ENCODE results near the gene PCDHB11.

DNA sequence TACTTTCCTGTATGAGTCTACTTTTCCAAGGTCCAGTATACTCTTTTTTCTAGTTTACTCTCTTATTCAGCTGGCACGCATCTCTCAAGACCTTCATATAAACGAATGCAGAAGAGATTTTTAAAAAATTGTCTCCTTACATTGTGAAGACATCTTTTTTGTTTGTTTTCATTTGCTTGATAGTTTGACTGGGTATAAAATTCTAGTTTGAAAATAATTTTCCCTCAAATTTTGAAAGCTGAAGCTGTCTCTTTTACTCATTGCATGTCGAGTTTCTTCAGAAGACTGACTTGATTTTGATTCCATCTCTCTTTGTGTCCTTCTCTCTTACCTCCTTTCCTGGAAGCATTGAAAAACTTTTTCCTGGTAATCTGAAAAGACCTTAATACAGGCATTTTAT is 3.1 kb upstream of the PCDHB11 start:
- TF ChIP-seq, protein P1, sequence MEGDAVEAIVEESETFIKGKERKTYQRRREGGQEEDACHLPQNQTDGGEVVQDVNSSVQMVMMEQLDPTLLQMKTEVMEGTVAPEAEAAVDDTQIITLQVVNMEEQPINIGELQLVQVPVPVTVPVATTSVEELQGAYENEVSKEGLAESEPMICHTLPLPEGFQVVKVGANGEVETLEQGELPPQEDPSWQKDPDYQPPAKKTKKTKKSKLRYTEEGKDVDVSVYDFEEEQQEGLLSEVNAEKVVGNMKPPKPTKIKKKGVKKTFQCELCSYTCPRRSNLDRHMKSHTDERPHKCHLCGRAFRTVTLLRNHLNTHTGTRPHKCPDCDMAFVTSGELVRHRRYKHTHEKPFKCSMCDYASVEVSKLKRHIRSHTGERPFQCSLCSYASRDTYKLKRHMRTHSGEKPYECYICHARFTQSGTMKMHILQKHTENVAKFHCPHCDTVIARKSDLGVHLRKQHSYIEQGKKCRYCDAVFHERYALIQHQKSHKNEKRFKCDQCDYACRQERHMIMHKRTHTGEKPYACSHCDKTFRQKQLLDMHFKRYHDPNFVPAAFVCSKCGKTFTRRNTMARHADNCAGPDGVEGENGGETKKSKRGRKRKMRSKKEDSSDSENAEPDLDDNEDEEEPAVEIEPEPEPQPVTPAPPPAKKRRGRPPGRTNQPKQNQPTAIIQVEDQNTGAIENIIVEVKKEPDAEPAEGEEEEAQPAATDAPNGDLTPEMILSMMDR (IDR thresholded peaks at IDR 0.05), result no peak
- TF ChIP-seq EP300 (IDR thresholded peaks at IDR 0.05) (no peak), POLR2A (IDR thresholded peaks at IDR 0.05) (no peak), POLR2AphosphoS5 (IDR thresholded peaks at IDR 0.05) (no peak)
